Anterior cingulate cortex (tissue), 58 donors: Measurements from ENCODE around the gene NR3C1.

Experiments used
- DNase-seq, 58 donors: peaks; one replicate each; lab custom pipeline; 2025; lab: John Stamatoyannopoulos, UW

NR3C1 gene

DNA sequence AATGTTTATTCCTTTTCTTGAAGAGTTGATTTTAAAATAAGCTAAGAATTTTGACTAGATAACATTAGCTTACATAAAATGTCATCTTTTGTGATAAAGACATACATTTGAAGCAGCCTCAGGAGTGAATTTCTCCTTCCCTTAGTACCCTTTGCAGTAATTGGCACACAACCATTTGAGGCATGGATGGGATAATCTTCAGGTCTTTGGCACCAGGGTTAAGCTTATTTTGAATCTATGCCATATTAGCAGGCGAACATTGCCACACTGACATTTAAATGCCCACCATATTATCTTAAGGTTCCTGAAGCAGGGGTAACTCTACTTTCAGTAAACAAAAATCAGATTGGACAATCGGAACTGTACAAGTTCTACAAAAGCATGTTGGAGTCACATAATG is 126.0 kb downstream of the NR3C1 start:
- no peak for DNase-seq

DNA sequence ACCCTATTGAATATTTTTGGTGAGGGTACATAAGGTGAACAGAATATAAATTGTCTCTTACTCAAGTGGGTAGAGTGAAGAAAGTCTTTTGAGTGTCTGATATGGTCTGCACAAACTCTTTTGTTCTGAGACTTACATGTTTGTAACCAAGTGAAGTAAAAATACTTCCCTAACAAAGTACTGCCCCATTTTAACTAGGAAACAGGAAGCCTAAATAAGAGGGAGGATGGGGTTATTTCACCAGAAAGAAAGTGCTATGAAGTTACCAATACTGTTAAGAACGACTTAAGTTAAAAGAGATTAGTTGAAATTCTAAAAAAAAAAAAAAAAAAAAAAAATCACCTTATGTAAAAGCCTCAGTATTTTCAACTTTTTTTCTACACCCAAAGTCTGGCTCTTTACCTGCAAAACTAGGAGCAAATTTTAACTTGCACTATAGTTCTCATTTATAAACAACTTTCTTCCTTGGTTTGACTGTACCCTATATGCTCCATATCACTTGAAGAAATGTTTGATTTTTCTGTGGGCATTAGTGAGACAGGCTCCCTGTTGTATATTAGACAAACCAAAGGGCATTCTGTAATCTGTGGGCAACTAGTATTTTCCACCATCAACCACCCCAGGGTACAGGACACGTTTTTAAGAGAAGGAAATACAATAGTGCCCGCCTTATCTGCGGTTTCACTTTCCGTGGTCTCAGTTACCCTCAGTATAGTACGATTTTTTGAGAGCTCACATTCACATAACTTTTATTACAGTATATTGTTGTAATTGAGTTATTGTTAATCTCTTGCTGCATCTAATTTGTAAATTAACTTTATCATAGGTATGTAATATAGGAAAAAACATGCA is 127.7 kb downstream of the NR3C1 start:
- DNase-seq = no peak

DNA sequence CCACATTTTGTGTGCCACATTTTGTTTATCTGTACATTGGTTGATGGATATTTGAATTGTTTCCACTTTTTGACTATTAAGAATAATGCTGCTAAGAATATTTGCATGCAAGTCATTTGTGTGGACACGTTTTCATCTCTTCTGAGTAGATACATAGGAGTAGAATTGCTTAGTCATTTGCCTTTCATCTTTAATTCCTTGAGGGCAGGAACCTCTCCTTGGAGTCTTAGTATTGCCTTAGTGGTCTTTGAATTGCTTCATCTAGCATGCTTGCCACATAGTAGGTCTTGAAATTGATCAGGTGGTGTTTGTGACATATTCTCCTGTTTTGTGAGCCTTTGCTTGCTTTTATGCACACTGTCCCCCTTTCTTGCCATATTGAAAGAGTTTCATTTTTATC is 128.5 kb downstream of the NR3C1 start:
- DNase-seq = no peak

DNA sequence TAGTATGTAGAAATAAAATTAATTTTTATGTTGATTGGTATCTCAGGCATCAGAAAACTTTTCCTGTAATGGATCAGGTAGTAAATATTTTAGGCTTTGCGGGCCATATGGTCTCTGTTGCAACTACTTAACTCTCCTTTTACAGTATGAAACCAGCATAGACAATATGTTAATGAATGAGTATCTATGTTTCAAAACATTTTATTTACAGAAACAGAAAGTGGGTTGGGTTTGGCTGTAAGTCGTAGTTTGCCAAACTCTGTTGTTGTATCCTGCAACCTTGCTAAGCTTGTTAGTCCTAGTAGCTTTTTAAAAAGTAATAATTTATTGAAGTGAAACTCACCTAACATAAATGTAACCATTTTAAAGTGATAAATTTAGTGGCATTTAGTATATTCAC is 132.1 kb downstream of the NR3C1 start:
- no peak for DNase-seq

DNA sequence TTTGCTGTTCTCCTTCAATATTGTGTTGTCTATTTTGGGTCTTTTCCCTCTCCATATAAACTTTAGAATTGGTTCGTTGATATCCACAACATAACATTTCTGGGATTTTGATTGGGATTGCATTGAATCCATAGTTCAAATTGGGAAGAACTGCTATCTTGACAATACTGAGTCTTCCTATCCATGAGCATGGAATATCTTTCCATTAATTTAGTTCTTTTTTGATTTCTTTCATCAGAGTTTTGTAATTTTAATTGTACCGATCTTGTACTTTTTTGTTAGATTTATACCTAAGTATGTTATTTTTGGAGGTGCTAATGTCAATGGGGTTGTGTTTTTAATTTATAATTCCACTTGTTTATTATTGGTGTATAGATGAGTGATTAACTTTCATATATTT is 135.1 kb downstream of the NR3C1 start:
- no peak for DNase-seq

DNA sequence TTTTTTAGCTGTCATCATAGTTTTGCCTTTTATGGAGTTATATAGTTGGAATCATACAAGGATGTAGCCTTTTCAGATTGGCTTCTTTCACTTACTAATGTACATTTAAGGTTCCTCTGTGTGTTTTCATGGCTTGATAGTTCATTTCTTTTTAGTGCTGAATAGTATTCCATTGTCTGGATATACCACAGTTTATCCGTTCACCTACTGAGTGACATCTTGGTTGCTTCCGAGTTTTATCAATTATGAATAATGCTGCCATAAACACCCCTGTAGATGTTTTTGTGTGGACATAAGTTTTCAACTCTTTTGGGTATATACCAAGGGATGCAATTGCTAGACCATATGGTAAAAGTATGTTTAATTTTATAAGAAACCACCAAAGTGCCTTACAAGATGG is 136.3 kb downstream of the NR3C1 start:
- DNase-seq = no peak

DNA sequence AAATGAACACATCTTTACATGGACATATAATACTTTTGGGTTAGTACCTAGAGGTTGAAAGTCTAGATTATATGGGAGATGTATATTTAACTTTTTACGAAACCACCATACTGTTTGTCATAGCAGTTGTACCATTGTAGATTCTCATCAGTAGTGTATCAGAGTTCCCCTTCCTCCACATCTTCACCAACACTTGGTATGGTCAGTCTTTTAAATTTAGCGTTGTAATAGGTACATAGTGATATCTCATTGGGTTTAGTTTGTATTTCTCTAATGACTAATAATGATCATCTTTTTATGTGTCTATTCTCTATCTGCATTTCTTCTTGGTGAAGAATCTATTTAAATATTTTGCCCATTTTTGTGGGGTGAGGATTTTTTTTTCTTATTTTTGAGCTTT is 137.5 kb downstream of the NR3C1 start:
- no peak for DNase-seq

DNA sequence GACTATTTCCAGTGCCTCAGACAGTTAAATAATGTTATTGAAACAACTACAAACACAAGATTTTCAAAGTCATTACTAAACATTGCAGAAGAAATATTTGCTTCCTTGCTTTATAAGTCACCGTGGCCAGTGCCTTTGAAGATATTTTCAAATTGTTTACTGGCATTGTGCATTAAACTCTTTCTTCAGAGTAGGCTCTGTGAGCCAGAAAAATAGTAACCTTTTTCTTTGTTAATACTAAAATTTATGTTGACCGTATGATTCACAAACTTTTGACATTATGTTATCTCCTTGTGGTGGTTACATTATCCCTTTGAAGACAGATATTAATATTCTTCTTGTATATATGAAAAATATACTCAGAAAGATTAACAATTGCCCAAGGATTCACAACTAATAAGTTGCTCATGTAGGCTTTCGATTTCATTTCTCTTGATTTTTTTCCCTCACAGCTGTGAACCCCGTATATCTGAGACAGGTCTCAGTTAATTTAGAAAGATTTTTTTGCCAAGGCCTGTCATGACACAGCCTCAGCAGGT is 140.1 kb downstream of the NR3C1 start:
- DNase-seq = no peak

DNA sequence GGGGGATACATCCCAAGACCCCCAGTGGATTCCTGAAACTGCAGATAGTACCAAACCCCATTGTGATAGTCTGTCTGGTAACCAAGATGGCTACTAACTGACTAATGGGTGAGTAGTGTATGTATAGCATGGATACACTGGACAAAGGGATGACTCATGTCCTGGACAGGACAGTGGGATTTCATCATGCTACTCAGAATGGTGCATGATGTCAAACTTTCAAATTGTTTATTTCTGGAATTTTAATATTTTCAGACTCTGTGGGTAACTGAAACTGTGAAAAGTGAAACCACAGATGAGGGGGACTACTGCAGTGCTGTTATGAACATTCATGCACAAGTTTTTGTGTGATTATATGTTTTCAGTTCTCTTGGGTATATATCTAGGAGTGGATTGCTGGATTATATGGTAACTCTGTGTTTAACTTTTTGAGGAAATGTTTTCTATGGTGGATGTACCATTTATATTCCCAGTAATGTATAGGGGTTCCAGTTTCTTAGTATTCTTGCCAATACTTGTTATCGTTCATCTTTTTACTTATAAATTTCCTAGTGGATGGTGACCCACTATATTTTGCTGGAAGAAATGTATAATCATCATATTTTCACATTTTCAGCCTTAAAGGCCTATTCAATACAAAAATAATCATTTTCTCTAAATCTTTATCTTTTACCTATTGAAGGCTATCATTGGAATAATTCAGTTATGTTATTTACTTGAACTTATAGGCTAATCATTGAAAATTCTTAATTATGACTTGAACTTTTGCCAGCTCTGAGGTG is 140.9 kb downstream of the NR3C1 start:
- DNase-seq = no peak

DNA sequence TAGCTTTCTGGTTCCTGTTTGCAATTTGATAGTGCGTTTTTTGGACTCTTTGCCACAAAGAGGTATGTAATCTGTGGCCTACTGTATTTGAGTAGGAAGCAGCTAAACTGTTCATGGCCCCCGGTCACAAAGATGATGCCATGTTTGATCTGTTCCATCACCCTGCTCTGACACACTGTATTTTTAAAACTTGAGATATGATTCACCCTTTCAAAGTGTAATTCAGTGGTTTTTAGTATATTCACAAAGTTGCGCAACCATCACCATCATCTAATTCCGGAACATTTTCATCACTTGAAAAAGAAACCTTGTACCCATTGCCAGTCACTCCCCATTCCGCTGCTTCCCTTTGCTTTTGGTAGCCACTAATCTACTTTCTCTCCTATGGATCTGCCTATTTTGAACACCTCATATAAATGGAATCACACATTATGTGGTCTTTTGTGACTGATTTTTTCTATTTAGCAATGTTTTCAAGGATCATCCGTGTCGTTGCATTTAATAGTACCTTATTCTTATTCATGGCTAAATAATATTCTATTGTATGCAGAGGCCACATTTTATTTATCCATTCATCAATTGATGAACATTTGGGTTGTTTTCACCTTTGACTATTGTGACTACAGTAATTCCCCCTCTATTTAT is 141.6 kb downstream of the NR3C1 start:
- DNase-seq = no peak

DNA sequence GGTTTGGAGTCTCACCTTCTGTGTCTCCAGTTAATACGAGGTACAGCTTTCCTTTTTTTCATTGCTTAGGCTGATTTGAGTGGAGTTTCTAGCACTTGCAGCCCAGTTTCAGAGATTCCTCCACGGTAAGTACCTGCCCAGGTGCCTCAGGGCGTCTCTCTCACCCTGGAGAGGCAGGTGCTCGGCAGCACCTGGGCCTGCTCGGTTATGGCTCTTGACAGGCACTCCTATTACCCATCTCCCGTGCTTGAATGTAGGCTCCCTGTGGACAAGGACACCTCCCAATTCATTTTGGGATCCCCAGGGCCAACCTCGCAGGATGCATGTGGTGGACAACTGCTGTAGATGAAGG is 144.3 kb downstream of the NR3C1 start:
- DNase-seq = no peak

DNA sequence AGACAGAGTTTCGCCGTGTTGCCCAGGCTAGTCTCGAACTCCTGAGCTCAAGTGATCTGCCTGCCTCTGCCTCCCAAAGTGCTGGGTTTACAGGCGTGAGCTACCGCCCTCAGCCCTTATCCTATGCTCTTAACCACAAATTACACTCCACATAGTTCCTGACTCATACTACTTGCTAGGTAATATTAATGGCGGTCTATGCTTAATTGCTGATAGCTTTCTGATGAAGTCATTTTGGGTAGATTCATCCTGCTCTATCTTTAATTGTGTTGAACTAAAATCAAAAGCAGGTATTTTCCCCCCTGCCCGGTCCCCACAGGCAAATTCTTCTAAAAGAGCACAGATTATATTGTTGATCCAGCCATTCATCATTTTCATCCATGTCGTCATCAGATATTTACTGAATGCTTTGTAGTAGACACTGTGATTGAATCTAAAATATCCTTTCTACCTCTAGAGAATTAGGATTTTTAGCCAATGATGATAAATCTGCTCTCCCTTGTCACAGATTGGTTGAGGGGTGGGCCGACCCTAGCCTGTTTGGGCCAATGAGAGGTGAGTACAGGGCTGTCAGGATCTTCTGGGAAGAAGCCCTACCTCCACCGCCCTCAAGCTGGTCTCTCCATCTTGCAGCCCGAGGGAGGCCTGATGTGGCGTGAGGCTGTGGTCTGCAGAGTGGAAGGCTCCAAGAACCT is 144.8 kb downstream of the NR3C1 start:
- no peak for DNase-seq

DNA sequence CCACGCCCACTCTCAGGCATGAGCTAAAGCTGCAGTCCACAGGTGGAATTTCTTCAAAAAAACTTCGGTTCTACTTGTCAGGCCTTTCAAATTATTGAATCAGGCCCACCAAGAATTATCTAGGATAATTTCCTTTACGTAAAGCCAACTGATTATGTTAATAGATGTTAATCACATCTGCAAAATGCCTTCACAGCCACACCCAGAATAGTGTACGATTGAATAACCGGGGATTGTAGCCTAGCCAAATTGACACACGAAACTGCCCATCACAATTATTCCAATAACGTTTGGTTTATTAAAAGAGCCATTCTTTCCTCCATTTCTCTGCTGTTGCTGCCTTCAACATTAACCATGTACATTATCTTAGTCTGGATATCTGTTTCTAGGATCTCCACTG is 148.7 kb downstream of the NR3C1 start:
- DNase-seq = no peak

DNA sequence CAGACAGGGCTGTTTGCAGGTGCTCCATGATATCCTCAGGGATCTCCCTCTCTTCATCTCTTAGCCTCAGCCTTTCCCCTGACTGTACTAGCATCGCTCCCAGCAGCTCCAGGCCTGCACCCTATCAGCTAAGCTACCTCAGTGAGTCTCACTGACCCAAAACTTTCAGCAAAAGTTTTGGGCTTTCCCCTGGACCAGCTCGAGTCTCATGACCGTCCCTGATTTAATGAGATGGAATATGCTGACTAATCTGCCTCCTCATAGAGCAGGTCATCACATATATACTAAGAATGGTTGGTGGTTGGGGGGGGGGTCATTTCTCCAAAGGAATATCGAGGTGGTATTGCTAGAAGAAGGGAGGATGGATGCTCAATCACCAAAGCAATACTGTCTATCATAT is 151.5 kb downstream of the NR3C1 start:
- no peak for DNase-seq

DNA sequence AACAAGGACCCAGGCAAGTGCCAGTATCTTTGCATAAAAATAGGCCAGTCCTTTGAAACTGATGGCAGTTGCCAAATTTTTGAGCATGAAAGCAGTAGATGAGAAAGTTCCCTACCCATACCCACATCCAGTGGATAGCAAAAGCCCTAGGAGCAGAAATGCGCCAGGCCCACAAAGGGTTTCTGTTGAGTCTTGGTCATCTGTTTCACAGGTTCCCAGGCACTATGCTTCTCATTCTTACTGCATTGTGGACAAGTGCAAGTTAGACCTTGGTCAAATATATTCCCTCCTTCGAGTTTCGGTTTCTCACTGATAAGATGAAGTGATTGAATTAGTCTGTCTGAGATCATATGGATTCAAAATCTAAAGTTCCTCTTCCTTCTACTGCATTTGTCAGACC is 152.3 kb downstream of the NR3C1 start:
- no peak for DNase-seq

DNA sequence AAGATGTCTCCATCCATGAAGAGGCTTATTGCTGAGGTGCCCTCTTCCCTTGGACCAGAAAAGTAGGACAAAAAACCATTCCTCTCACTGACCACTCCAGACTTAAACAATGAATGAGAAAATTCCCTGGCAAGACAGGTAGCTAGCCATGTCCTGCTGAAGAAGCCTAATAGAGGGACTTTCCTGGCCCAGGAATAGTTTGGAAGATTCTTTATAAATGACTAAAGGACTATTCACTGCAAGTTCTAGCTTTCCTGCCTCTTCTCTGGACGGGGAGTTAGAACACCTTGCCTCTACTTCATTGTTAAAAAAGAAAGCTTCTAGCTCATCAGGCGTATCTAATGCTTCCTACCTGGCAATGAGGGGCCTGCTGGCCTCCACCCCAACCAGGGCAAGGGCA is 153.6 kb downstream of the NR3C1 start:
- DNase-seq = no peak

DNA sequence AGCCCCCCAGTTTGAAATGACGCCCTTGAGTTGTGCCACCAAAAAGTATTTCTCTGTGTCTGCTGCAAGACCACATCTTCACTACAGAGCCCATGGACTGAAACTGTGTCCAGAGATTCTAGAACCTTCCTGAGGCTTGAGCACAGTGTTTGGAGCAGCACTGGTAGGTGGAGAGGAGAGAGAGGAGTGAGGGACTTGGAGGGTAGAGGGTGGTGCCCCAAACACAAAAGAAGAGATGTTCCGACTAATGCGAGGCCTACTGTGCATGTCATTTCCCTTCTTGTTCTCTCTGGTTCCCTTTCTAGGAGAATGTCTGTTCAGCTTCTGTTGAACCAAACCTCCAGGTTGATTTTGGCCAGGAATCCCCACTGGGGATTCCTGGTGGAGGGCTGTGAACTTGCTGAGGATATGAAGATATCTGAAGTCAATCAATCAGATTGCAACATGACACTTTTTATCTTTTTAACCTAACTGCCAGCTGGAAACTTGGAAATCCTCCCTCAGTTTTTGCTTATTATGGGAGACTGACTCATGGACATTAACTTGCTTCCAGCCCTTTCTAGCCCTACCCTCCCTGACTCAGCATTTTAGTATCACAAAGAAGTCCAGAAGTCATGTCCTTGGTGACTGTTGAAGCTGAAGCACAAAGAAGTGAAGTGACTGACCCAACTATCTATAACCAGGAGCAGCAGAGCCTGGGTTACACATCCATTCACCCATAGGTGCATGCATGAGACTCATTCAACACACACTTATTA is 154.5 kb downstream of the NR3C1 start:
- DNase-seq = no peak

DNA sequence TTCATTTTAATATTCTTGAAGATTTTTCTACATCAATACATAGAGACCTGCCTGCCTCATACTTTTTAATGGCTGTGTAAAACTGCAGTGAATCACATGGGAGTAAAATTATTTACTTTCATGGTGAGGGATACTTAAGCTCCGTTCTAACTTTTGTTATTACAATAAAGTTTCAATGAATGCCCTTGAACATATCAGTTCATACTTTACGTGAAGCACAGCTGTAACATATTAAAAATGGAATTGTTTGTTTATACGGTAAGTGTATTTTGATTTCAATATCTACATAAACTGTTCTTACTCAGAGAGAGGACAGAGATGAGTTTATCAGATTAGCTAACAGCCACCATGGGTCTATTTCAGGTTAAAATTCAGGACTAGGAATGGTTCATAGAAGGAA is 155.1 kb downstream of the NR3C1 start:
- no peak for DNase-seq

DNA sequence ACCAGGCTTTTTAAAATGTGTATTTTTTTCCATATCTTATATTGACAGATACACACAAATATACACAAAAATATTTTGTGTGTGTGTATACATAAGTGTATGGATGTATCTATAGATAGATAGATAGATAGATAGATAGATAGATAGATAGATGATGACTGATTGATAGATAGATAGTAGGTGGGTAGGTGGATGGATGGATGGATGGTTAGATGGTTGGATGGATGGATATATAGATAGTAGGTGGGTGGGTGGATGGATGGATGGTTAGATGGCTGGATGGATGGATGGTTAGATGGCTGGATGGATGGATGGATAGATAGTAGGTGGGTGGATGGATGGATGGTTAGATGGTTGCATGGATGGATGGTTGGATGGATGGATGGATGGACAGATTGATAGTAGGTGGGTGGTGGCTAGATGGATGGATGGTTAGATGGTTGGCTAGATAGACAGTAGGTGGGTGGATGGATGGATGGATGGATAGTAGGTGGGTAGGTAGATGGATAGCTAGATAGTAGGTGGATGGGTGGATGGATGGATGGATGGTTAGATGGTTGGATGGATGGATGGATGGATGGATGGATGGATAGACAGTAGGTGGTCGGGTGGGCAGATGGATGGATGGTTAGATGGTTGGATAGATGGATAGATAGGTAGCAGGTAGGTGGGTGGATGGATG is 156.2 kb downstream of the NR3C1 start:
- DNase-seq = no peak
